Astrocyte of the spinal cord (primary cell): ENCODE data around the gene ADD2.
"Not testable (repeated sequence)": the region's sequence is repeated elsewhere in the genome, so short reads cannot be mapped to it uniquely, and the experiment has no call there.

Experiments used
- DNase-seq: peaks from one replicate; pipeline ENCODE4 v3.0.0; 2011; ENCODE audit warnings: low read depth, low spot score
- H3K4me3 ChIP-seq: 2 replicates; pipeline ENCODE4 v1.5.1; 2011; ENCODE audit warnings: low read depth, mild to moderate bottlenecking, low read length, moderate library complexity
- CTCF ChIP-seq: IDR thresholded peaks from 2 replicates; pipeline ENCODE4 v1.5.1; 2012; ENCODE audit warnings: low read depth, mild to moderate bottlenecking, low read length, inconsistent platforms
- in situ Hi-C: cut with HindIII; loops from 2 replicates; pipeline ENCODE4 v1.10.0; 2017; ENCODE audit warnings: low sequenced_read_pairs

The ADD2 gene

GRCh38 chr2:70807102-70807827 lies 39.3 kb upstream of the ADD2 start:
- TF ChIP-seq CTCF = no peak
- H3K4me3 ChIP-seq = no peak overlapping the region
- in situ Hi-C loops = no loop called here
- no peak for DNase-seq

GRCh38 chr2:70806620-70807019 lies 38.6 kb upstream of the ADD2 start:
- no peak for DNase-seq
- in situ Hi-C loops = no loop called here
- no peak for TF ChIP-seq CTCF
- H3K4me3 ChIP-seq = no peak overlapping the region

GRCh38 chr2:70806013-70806412 lies 38.0 kb upstream of the ADD2 start:
- no peak for DNase-seq
- in situ Hi-C loops = no loop called here
- no peak for TF ChIP-seq CTCF
- no peak overlapping the region for H3K4me3 ChIP-seq

GRCh38 chr2:70801607-70802263 lies 33.7 kb upstream of the ADD2 start:
- TF ChIP-seq CTCF = no peak
- in situ Hi-C loops = no loop called here

GRCh38 chr2:70799706-70800105 lies 31.7 kb upstream of the ADD2 start:
- DNase-seq = no peak
- H3K4me3 ChIP-seq = no peak overlapping the region
- in situ Hi-C loops = no loop called here

More at GRCh38 chr2:70801607-70802263, 33.7 kb upstream of the ADD2 start:
- no peak overlapping the region for H3K4me3 ChIP-seq
- no peak for DNase-seq

GRCh38 chr2:70797996-70798395 lies 30.0 kb upstream of the ADD2 start:
- in situ Hi-C loops, H3K4me3 ChIP-seq, DNase-seq: not testable (repeated sequence)

More at GRCh38 chr2:70799706-70800105, 31.7 kb upstream of the ADD2 start:
- TF ChIP-seq CTCF = no peak

GRCh38 chr2:70797506-70797905 lies 29.5 kb upstream of the ADD2 start:
- no peak for DNase-seq
- TF ChIP-seq CTCF = no peak
- no peak overlapping the region for H3K4me3 ChIP-seq
- in situ Hi-C loops = no loop called here
